ENCODE data around the gene SPTLC3. TPM values are rescaled to one million over a fixed set of nuclear protein-coding genes. Genes with fewer than 3 reads are reported as not detected.

Gene SPTLC3
- polyA plus RNA-seq, 1 donor from 2014 or later: not detected

GRCh38 chr20:13130707-13131103, 121.9 kb downstream of the SPTLC3 start:
- Histone ChIP-seq H3K36me3 (ENCODE audit: insufficient read depth, low read length) (no peaks in the 10 kb centered on the region), H4K20me1 (ENCODE audit: insufficient read depth) (no peaks in the 10 kb centered on the region), H3K27me3 (ENCODE audit: insufficient read depth, low read depth, low read length) (no peaks in the 10 kb centered on the region), H3K9ac (ENCODE audit: low read length) (no peak overlapping the region), H3F3A (ENCODE audit: insufficient read depth, low read length, poor library complexity, severe bottlenecking) (no peaks in the 10 kb centered on the region), H2AFZ (ENCODE audit: low read depth, low read length) (no peak overlapping the region), H3K79me2 (replicated peaks; ENCODE audit: insufficient read depth, low read length) (no peaks in the 10 kb centered on the region), H3K27ac (ENCODE audit: low read length) (no peak overlapping the region), H3K4me3 (ENCODE audit: low read length) (no peak overlapping the region), H3K9me3 (ENCODE audit: low read length) (no peaks in the 10 kb centered on the region), H3K9me2 (ENCODE audit: insufficient read depth, low read length) (no peaks in the 10 kb centered on the region), H3K4me2 (ENCODE audit: low read length) (no peak overlapping the region)
- TF ChIP-seq RAD21 (conservative IDR thresholded peaks at IDR 0.05) (no peak), TAF1 (IDR thresholded peaks at IDR 0.05; ENCODE audit: low read depth) (no peak), MXI1 (conservative IDR thresholded peaks at IDR 0.05; ENCODE audit: poor library complexity, severe bottlenecking) (no peak), REST (IDR thresholded peaks at IDR 0.05; ENCODE audit: borderline replicate concordance) (no peak), CTCF (IDR thresholded peaks at IDR 0.05; ENCODE audit: poor library complexity, severe bottlenecking) (no peak), SMC3 (conservative IDR thresholded peaks at IDR 0.05; ENCODE audit: poor library complexity) (no peak), EZH2 (IDR thresholded peaks at IDR 0.05; ENCODE audit: borderline replicate concordance, insufficient read depth, low read length, poor library complexity, severe bottlenecking) (no peak)

GRCh38 chr20:13131688-13132087, 122.9 kb downstream of the SPTLC3 start:
- TF ChIP-seq TAF1 (IDR thresholded peaks at IDR 0.05; ENCODE audit: low read depth): no peak
- no peak for TF ChIP-seq SMC3 (conservative IDR thresholded peaks at IDR 0.05; ENCODE audit: poor library complexity)
- no peak for TF ChIP-seq MXI1 (conservative IDR thresholded peaks at IDR 0.05; ENCODE audit: poor library complexity, severe bottlenecking)
- TF ChIP-seq RAD21 (conservative IDR thresholded peaks at IDR 0.05): no peak
- TF ChIP-seq POLR2AphosphoS5 (IDR thresholded peaks at IDR 0.05): no peak
- TF ChIP-seq REST (IDR thresholded peaks at IDR 0.05; ENCODE audit: borderline replicate concordance): no peak
- no peak for TF ChIP-seq EP300 (conservative IDR thresholded peaks at IDR 0.05; ENCODE audit: poor library complexity, severe bottlenecking)
- no peak for TF ChIP-seq CTCF (IDR thresholded peaks at IDR 0.05; ENCODE audit: poor library complexity, severe bottlenecking)
- no peak overlapping the region for H3K27ac ChIP-seq (ENCODE audit: low read length)
- no peak overlapping the region for H2AFZ ChIP-seq (ENCODE audit: low read depth, low read length)
- H3F3A ChIP-seq (ENCODE audit: insufficient read depth, low read length, poor library complexity, severe bottlenecking): no peaks in the 10 kb centered on the region
- H4K20me1 ChIP-seq (ENCODE audit: insufficient read depth): no peaks in the 10 kb centered on the region
- no peaks in the 10 kb centered on the region for H3K79me2 ChIP-seq (replicated peaks; ENCODE audit: insufficient read depth, low read length)
- no peak overlapping the region for H3K4me2 ChIP-seq (ENCODE audit: low read length)
- H3K27me3 ChIP-seq (ENCODE audit: insufficient read depth, low read depth, low read length): no peaks in the 10 kb centered on the region
- no peaks in the 10 kb centered on the region for H3K36me3 ChIP-seq (ENCODE audit: insufficient read depth, low read length)
- no peak overlapping the region for H3K4me3 ChIP-seq (ENCODE audit: low read length)
- H3K9me2 ChIP-seq (ENCODE audit: insufficient read depth, low read length): no peaks in the 10 kb centered on the region
- H3K9ac ChIP-seq (ENCODE audit: low read length): no peak overlapping the region
- no peaks in the 10 kb centered on the region for H3K9me3 ChIP-seq (ENCODE audit: low read length)

Measured in neural cell (in vitro differentiated cells).